ENCODE results near the gene MYO3B.
A peak's percentile ranks its signal among the peaks of the same experiment; 100 is the strongest.

The MYO3B gene

GRCh38 chr2:170313347-170313991, 135.5 kb downstream of the MYO3B start:
- TF ChIP-seq POLR2A (IDR thresholded peaks at IDR 0.05; ENCODE audit: low read length): no peak
- TF ChIP-seq GATA1 (IDR thresholded peaks at IDR 0.05; ENCODE audit: low read depth, low read length): no peak
- DNase-seq: no peak

DNA sequence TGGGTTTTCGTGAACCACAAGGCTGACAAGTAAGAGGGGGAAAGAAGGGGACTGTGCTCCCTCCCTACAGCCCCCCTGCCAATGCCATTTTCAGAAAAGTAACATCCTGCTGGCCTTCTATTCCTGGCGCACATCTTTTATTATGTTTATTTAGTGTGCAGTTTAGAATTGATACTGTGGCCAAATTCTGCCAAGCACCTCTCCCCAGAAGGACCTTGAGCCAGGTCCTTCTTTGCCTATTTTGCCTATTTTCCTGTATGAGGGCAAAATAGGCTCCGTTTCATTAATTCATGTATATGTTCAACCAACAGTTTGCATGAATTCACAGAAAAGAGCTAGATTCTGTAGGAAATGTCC, 136.0 kb downstream of the MYO3B start:
- no peak for DNase-seq
- TF ChIP-seq POLR2A (IDR thresholded peaks at IDR 0.05; ENCODE audit: low read length) (no peak), GATA1 (IDR thresholded peaks at IDR 0.05; ENCODE audit: low read depth, low read length) (no peak)

DNA sequence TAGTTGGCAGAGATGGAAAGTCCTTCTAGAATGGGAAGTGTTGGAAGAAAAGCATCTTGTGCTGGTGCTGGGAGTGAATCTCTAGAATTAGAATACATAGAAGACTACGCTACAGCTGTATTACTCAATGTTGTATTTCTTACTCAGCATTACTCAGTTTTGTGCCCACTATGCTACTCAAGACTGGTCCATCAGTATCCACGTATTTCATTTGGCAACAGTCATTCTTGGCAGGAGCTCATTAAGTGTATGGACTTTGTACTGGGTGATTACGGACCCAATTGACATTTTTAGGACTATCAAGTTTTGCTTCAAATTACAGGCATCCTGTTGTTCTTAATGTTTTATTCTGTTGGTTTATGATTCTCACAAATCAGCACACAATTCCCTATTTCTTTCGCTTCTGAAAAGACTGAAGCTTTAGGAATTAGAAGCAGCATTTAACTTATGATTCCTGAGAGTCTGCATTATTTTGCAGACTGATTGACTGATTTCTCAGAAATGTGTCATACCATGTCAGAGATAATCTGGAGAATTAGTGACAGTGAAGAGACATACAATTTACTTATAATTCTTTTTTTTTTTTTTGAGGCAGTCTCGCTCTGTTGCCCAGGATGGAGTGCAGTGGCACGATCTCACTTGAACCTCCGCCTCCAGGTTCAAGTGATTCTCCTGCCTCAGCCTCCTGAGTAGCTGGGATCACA, 136.9 kb downstream of the MYO3B start:
- no peak for DNase-seq
- TF ChIP-seq POLR2A (IDR thresholded peaks at IDR 0.05; ENCODE audit: low read length) (no peak), GATA1 (IDR thresholded peaks at IDR 0.05; ENCODE audit: low read depth, low read length) (no peak)

DNA sequence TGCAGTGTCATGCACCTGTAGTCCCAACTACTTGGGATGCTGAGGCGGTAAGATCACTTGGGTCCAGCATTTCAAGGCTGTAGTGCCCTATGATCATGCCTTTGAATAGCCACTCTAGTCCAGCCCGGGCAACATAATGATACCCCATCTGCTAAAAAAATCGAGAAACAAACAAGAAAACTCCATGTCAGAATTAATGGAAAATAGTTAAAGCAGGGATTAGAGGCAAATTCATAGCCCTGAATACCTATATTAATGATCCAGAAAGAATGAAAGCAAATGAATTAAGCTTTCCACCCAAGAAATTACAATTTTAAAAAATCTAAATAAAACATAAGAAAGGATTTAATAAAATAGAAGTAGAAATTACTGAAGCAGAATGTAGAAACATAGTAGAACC, 143.0 kb downstream of the MYO3B start:
- DNase-seq: no peak
- no peak for TF ChIP-seq GATA1 (IDR thresholded peaks at IDR 0.05; ENCODE audit: low read depth, low read length)

DNA sequence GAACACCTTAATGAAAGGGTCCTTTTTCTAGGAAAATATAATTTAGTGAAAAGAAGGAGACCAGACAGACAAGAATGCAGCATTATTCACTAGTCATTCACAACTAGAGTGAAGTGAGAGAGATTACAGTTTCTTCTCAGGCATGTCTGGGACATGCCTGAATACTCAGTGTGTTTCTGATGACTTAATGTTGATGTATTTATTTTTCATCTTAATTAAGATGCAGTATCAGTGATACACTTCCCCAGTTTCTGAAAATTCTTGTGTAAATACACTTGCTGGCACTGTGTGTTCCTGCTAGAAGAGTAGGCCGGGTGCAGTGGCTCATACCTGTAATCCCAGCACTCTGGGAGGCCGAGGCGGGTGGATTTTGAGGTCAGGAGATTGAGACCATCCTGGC, 143.6 kb downstream of the MYO3B start:
- TF ChIP-seq GATA1 (IDR thresholded peaks at IDR 0.05; ENCODE audit: low read depth, low read length) (no peak), POLR2A (IDR thresholded peaks at IDR 0.05; ENCODE audit: low read length) (no peak)

GRCh38 chr2:170322140-170322766, 144.3 kb downstream of the MYO3B start:
- TF ChIP-seq POLR2A (IDR thresholded peaks at IDR 0.05; ENCODE audit: low read length) (no peak), GATA1 (IDR thresholded peaks at IDR 0.05; ENCODE audit: low read depth, low read length) (no peak)
- DNase-seq: no peak

More for the DNA sequence above, 143.6 kb downstream of the MYO3B start:
- DNase-seq: no peak

GRCh38 chr2:170323743-170324142, 145.8 kb downstream of the MYO3B start:
- no peak for TF ChIP-seq POLR2A (IDR thresholded peaks at IDR 0.05; ENCODE audit: low read length)
- no peak for TF ChIP-seq GATA1 (IDR thresholded peaks at IDR 0.05; ENCODE audit: low read depth, low read length)
- DNase-seq: no peak

DNA sequence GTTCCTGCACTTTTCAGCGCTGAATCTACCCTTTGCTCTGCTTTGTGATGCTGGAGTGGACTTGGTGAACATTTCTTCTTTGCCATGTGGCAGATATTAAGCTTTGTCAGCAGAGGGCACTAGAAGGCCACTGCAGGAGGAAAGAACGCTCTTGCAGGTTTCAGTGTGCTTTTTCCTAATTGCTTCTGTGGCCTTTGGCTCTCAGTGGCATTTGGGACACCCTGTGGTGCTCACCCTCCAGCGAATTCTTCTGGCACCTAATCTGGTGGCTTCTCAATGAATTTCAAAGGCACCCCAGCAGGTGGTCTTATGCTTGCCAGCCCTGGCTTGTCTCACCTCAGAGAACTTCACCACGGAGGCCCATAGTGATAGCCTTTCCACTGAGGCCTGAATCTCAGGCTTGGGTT, 146.7 kb downstream of the MYO3B start:
- DNase-seq: peak; percentile 60 to 67
- no peak for TF ChIP-seq GATA1 (IDR thresholded peaks at IDR 0.05; ENCODE audit: low read depth, low read length)
- TF ChIP-seq POLR2A (IDR thresholded peaks at IDR 0.05; ENCODE audit: low read length): no peak

- no peak for DNase-seq
- TF ChIP-seq POLR2A (IDR thresholded peaks at IDR 0.05; ENCODE audit: low read length): no peak
- no peak for TF ChIP-seq GATA1 (IDR thresholded peaks at IDR 0.05; ENCODE audit: low read depth, low read length)
Observed at GRCh38 chr2:170330881-170331280, 152.9 kb downstream of the MYO3B start.

DNA sequence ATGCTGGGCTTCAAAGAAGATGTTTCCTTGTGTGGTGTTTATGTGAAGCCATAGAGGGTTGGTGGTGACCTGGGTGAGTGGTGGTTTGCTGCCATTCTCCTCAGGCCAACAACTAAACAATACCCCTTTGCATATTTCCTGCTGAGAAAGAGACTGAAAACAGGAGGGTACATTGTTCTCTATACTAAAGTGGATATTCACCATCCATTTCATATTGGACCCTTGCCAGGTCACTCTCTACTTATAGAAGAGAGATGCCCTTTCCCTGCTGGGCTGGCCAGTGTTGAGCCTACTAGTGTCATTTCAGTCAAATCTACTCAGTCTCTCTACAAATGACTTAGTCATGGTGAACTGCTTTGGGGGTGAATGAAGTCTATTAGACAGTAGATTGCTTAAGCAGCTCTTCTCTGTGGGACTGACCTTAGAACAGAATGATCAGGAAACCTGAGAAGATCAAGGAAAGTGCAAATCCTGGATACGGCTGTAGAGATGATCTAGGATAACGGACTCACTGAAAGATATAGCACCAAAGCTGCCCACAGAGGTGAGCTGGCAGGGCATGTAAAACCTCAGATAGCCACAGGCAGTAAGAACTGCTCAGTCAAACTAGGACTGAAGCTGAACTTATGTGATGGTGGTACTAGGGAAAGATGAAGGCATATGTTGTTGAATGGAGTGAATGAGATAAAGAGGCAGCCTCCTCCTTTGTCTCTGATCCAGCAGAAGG, 154.9 kb downstream of the MYO3B start:
- TF ChIP-seq POLR2A (IDR thresholded peaks at IDR 0.05; ENCODE audit: low read length) (no peak), GATA1 (IDR thresholded peaks at IDR 0.05; ENCODE audit: low read depth, low read length) (no peak)
- no peak for DNase-seq

DNA sequence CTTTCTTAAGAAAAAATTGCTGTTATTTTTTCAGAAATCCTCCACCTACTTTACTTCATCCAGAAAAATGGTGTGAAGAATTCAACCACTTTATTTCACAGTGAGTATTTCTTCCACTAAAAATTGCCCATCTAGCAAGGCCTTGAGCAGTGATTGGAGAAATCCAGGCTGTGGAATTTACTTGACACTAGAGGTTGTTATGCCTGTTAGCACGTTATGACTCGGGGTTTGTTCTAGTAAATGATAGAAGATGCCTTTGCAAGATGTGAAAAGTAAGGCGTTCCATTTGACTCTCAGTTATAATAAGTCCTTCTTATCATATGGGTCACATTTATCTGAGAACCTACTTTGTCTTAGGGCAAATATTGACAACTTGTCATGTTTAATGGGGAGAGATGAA, 157.4 kb downstream of the MYO3B start:
- no peak for DNase-seq

GRCh38 chr2:170336408-170336807, 158.5 kb downstream of the MYO3B start:
- TF ChIP-seq GATA1 (IDR thresholded peaks at IDR 0.05; ENCODE audit: low read depth, low read length): no peak
- TF ChIP-seq POLR2A (IDR thresholded peaks at IDR 0.05; ENCODE audit: low read length): no peak
- no peak for DNase-seq

More for the DNA sequence above, 157.4 kb downstream of the MYO3B start:
- no peak for TF ChIP-seq GATA1 (IDR thresholded peaks at IDR 0.05; ENCODE audit: low read depth, low read length)
- TF ChIP-seq POLR2A (IDR thresholded peaks at IDR 0.05; ENCODE audit: low read length): no peak

DNA sequence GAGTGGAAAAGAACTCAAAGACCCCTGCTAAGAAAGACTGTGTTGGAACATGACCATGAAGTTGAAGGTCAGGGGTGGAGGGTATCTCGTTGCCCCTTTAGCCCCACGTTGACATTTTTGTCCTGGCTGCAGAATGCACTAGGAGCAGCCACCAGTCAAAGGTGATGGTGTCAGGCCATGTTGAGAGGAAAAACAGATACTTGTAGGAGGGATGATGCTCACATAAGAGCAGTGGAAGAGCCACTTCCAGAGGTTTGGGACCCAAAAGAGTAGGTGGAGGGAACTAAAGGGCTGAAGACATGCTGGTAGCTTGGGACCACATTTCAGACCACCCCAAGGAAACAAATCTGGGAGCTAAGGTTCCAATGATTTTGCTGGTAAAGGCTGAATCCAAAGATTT, 159.0 kb downstream of the MYO3B start:
- no peak for TF ChIP-seq GATA1 (IDR thresholded peaks at IDR 0.05; ENCODE audit: low read depth, low read length)
- no peak for TF ChIP-seq POLR2A (IDR thresholded peaks at IDR 0.05; ENCODE audit: low read length)

GRCh38 chr2:170339322-170339721, 161.4 kb downstream of the MYO3B start:
- TF ChIP-seq POLR2A (IDR thresholded peaks at IDR 0.05; ENCODE audit: low read length) (no peak), GATA1 (IDR thresholded peaks at IDR 0.05; ENCODE audit: low read depth, low read length) (no peak)
- DNase-seq: no peak

More for the DNA sequence above, 159.0 kb downstream of the MYO3B start:
- DNase-seq: no peak
